Measurements from ENCODE around the gene TSC2.

Gene TSC2

DNA sequence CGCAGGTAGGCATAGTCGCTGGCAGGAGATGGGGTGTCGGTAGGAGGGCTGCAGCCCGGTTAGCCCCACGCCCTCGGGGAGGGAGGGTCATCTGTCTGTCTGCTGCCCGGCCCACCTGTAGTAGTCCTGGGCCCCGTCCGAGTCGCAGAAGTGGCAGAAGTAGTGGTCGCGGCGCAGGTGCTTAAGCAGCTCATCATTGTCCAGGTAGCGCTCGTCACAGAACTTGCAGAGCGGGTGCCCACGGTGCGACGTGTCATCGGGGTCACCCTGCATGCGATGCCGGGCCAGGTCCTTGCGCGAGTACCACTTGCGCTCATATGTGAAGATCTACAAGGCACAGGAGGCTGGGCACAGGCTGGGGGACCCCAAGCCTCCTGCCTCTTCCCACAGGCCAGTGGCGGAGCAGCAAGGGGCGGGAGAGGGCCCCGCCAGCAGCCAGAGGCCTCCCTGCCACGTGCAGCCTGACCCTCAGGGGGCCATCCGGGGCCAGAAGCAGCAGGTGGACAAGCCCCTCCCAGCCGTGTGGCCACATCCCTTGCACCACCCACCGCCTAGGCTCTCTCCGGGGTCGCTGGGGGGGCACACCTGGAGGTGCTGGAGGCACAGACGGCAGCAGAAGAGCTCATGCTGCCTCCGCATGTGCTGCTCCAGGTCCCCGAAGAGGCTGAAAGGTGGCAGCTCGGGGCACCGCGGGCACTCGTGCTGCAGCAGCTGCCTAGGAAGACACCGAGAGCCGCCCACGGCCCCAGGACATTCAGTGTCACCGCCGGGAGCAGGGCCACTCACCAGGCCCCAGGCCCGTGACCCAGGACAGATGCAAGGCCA lies 45.2 kb upstream of the TSC2 start:
- TF ChIP-seq, protein P1, sequence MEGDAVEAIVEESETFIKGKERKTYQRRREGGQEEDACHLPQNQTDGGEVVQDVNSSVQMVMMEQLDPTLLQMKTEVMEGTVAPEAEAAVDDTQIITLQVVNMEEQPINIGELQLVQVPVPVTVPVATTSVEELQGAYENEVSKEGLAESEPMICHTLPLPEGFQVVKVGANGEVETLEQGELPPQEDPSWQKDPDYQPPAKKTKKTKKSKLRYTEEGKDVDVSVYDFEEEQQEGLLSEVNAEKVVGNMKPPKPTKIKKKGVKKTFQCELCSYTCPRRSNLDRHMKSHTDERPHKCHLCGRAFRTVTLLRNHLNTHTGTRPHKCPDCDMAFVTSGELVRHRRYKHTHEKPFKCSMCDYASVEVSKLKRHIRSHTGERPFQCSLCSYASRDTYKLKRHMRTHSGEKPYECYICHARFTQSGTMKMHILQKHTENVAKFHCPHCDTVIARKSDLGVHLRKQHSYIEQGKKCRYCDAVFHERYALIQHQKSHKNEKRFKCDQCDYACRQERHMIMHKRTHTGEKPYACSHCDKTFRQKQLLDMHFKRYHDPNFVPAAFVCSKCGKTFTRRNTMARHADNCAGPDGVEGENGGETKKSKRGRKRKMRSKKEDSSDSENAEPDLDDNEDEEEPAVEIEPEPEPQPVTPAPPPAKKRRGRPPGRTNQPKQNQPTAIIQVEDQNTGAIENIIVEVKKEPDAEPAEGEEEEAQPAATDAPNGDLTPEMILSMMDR (IDR thresholded peaks at IDR 0.05) = no peak
- Histone ChIP-seq H3K27ac (no peak overlapping the region), H3K4me3 (no peak overlapping the region)
- DNase-seq (ENCODE audit: low spot score) = no peak

- Histone ChIP-seq H3K27ac (no peak overlapping the region), H3K4me3 (no peak overlapping the region)
- TF ChIP-seq, protein P1 (IDR thresholded peaks at IDR 0.05) = no peak
- DNase-seq (ENCODE audit: low spot score) = no peak
Observed at GRCh38 chr16:2003231-2003826, 44.5 kb upstream of the TSC2 start.

- no peak for DNase-seq (ENCODE audit: low spot score)
- peak overlapping the region; percentile 55 for H3K4me3 ChIP-seq
- H3K27ac ChIP-seq = no peak overlapping the region
- TF ChIP-seq, protein P1 (IDR thresholded peaks at IDR 0.05) = peak; percentile 77
Observed at GRCh38 chr16:2003827-2004641, 43.8 kb upstream of the TSC2 start.

DNA sequence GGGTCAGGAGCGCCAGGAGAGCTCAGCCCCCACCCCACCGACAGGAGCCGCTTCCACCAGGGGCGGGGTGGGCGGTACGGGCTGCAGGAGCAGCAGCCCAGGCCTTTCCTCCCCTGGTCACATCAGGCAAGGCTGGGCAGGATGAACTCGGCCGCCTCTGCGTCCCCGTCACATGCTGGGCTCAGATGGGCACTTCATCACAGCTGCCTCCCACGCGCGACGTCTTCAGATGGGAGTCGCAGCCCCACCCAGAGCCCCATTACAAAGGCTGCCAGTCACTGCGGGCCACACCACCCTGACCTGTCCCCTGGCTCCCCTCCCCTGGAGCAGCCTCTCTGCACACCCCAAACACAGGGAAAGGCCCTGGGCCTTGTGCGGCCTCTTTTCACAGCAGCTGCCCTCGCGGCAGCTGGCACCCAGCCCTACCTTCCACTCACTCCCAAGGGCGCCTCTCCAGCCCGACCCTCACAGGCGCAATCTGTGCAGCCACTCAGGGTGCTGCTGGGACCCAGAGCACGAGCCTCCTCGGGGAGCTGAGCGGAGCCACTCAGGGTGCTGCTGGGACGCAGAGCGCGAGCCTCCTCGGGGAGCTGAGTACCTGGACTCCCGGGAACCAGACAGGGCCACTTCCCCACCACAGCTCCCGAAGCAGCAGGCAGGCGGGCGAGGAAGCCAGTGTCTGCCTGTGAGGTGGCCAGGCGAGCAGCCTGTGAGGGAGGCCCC lies 42.8 kb upstream of the TSC2 start:
- TF ChIP-seq, protein P1 (IDR thresholded peaks at IDR 0.05) = no peak
- H3K4me3 ChIP-seq = no peak overlapping the region
- no peak overlapping the region for H3K27ac ChIP-seq
- no peak for DNase-seq (ENCODE audit: low spot score)

- no peak for DNase-seq (ENCODE audit: low spot score)
- H3K27ac ChIP-seq = no peak overlapping the region
- H3K4me3 ChIP-seq = no peak overlapping the region
- TF ChIP-seq, protein P1 (IDR thresholded peaks at IDR 0.05) = no peak
Observed at GRCh38 chr16:2005646-2006045, 42.1 kb upstream of the TSC2 start.

DNA sequence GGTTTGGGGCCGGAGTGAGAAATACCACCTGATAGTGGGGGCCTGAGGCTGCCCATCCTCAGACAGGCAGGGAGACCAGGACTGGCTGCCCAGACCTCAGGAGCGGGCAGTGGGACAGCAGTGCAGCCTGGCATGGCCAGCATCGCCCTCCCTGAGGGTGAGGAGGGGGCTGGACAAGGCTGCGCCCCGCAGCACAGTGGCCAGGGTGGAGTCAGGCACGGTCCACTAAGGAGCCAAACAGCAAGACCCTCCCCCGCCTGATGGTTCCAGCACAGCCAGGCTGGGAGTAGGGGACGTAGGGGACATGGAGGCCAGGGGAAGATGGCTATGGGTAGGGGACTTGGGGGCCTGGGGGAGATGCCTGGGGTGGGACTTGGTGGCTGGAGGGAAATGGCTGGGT lies 41.5 kb upstream of the TSC2 start:
- TF ChIP-seq, protein P1 (IDR thresholded peaks at IDR 0.05) = no peak
- no peak overlapping the region for H3K4me3 ChIP-seq
- DNase-seq (ENCODE audit: low spot score) = no peak
- no peak overlapping the region for H3K27ac ChIP-seq

Data from coronary artery (tissue), 2 donors.